ENCODE results near the gene REC8.

The REC8 gene

DNA sequence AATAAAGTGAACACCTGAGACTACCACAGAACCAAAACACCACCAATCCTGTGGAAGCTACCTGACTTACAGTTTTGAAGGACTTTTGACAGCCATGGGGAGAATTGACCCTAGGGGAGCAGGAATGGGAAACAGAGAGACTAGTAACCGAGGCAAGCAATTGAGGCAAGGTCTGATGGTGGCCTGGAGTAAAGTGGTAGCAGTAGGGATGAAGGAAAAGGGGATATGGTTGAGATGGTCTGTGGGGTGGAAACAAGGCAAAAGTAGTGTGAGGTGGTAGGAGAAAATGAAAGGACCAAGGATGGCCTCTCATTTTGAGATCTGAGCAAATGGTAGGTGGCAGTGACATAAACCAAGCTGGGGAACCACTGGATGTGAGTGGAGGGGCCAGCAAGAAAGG, 15.0 kb upstream of the REC8 start:
- TF ChIP-seq, protein P1, sequence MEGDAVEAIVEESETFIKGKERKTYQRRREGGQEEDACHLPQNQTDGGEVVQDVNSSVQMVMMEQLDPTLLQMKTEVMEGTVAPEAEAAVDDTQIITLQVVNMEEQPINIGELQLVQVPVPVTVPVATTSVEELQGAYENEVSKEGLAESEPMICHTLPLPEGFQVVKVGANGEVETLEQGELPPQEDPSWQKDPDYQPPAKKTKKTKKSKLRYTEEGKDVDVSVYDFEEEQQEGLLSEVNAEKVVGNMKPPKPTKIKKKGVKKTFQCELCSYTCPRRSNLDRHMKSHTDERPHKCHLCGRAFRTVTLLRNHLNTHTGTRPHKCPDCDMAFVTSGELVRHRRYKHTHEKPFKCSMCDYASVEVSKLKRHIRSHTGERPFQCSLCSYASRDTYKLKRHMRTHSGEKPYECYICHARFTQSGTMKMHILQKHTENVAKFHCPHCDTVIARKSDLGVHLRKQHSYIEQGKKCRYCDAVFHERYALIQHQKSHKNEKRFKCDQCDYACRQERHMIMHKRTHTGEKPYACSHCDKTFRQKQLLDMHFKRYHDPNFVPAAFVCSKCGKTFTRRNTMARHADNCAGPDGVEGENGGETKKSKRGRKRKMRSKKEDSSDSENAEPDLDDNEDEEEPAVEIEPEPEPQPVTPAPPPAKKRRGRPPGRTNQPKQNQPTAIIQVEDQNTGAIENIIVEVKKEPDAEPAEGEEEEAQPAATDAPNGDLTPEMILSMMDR (IDR thresholded peaks at IDR 0.05): no peak

DNA sequence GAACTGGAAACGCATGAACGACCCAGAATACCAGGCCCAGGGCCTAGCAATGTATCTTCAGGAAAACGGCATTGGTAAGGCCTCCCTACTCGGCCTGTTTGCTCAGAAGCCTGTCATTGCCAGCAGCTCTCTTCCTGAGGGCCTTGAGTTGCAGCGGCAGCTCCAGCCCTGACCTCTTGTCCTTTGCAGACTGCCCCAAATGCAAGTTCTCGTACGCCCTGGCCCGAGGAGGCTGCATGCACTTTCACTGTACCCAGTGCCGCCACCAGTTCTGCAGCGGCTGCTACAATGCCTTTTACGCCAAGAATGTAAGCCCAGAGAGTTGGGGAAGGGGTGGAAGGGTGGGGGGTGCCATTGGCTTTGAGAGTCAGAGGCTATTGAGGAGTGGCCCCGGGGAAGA, 14.5 kb upstream of the REC8 start:
- TF ChIP-seq, protein P1 (IDR thresholded peaks at IDR 0.05): no peak

DNA sequence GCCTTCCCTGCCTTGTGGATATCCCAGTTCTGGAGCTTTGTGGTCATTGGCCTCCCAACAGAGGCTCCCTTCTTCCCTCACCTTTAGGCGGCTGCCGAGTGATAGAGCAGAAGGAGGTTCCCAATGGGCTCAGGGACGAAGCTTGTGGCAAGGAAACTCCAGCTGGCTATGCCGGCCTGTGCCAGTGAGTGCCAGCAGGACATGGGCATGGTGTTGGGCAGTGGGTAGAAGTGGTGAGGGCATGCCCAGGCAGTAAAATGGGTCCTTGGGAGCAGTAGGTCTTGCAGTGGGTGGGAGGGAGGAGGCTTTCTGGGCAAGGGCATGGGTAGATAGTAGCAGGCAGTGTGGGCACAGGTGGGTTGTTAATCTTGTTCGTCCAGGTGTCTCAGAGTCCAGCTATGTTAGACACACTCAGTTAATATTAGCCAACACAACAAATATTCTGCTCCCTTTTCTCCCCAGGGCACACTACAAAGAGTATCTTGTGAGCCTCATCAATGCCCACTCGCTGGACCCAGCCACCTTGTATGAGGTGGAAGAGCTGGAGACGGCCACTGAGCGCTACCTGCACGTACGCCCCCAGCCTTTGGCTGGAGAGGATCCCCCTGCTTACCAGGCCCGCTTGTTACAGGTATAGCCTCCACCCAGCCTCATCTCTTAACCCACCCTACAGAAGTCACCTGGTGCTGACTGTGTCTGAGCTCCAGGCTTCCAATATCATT, 11.9 kb upstream of the REC8 start:
- TF ChIP-seq, protein P1 (IDR thresholded peaks at IDR 0.05): no peak

DNA sequence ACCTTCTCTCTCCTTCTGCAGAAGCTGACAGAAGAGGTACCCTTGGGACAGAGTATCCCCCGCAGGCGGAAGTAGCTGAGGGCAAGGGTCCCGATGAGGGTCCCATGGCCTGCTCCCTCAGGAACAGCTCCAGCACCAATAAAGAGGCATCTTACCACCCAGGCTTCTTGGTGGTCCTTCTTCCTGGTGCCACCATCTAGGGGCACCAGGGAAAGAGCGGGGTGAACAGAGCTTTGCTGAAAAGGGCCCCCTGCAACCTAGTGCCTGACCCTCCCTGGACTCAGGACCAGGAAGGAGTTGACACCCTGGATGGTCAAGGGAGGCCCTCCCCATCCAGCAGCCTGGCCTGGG, 11.4 kb upstream of the REC8 start:
- TF ChIP-seq, protein P1 (IDR thresholded peaks at IDR 0.05): no peak

DNA sequence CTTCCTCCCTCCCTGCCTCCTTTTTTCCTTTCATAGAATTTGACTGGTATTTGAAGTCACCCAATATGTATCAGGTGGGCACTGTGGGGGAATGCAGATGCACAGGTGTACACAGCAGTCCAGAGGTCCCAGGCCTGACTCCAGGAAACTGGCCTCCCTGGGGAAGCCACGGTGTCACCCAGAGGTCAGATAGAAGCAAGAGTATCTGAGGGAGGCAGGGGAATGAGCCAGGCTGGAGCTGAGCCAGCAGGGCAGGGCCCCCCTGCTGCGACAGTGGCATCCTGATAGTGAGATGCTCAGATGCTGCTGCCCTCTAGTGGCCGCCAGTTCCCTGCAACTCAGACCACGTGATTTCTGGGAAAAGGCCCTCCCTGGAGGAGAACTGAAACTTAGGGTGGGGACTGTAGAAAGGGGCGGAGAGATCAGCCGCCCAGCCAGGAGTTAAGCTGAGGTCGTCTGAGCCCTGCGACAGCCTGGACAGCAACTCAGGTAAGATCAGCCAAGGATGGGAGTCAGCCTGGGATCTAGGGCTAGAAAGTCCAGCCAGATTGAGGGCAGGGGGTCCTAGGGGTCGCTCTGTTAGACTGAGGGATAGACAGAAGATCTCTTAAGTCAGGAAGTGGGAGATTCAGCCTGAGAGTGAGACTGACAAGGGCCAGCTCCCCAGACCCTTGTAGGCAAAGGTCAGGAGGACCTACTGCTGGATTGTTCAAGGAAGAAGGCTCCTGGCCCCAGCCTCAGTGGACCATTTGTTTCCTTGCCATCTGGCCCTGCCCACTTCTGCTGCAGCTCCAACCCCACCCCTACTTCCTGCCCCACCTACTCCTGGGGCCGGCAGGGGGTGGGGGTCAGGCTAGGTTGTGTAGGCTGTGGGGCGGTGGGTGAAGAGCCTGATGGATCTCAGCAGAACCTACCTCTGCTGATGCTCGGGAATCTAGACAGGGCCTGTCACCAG, 10.8 kb upstream of the REC8 start, which contains the start of gene IRF9:
Gene IRF9 (plus strand): TSS at position 416 of the 955 bp plus-strand sequence. CDS start 880 bp downstream, outside the sequence.
- TF ChIP-seq, protein P1 (IDR thresholded peaks at IDR 0.05): peak; percentile 97

DNA sequence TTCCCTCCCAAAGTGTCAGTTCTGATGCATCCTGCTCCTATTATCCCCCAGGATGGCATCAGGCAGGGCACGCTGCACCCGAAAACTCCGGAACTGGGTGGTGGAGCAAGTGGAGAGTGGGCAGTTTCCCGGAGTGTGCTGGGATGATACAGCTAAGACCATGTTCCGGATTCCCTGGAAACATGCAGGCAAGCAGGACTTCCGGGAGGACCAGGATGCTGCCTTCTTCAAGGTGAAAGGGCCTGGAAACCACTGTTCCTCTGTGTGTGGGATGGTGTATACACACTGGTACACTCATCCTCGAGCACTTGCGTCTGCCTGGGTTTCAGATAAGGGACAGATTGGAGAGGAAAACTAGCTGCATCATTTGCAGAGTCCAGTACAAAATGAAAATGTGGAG, 9.8 kb upstream of the REC8 start:
- TF ChIP-seq, protein P1 (IDR thresholded peaks at IDR 0.05): no peak

DNA sequence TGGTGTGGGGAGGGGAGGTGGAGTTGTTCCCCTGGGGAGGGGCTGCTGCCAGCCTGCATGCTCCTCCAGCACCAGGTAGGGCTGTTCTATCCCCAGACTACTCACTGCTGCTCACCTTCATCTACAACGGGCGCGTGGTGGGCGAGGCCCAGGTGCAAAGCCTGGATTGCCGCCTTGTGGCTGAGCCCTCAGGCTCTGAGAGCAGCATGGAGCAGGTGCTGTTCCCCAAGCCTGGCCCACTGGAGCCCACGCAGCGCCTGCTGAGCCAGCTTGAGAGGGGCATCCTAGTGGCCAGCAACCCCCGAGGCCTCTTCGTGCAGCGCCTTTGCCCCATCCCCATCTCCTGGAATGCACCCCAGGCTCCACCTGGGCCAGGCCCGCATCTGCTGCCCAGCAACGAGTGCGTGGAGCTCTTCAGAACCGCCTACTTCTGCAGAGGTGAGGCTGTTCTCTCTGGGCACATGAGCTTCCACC, 7.3 kb upstream of the REC8 start:
- TF ChIP-seq, protein P1 (IDR thresholded peaks at IDR 0.05): no peak
